ENCODE measurements around the gene EDEM1. TPM values are rescaled to one million over a fixed set of nuclear protein-coding genes. Genes with fewer than 3 reads are reported as not detected.
"Not testable (repeated sequence)": the region's sequence is repeated elsewhere in the genome, so short reads cannot be mapped to it uniquely, and the experiment has no call there.

EDEM1 gene
- total RNA-seq, 1 experiment from 2014 or later: 17.7 TPM

GRCh38 chr3:5172018-5172417, 15.5 kb upstream of the EDEM1 start:
- DNase-seq (ENCODE audit: low read depth): no peak

- DNase-seq (ENCODE audit: low read depth): not testable (repeated sequence)
Observed at GRCh38 chr3:5179036-5179435, 8.5 kb upstream of the EDEM1 start.

GRCh38 chr3:5181469-5182141, 5.9 kb upstream of the EDEM1 start:
- no peak for DNase-seq (ENCODE audit: low read depth)

- not testable (repeated sequence) for DNase-seq (ENCODE audit: low read depth)
Observed at GRCh38 chr3:5183714-5184113, 3.8 kb upstream of the EDEM1 start.

GRCh38 chr3:5184499-5184898, 3.0 kb upstream of the EDEM1 start:
- DNase-seq (ENCODE audit: low read depth): no peak

- DNase-seq (ENCODE audit: low read depth): no peak
Observed at GRCh38 chr3:5185093-5185673, 2.3 kb upstream of the EDEM1 start.

- no peak for DNase-seq (ENCODE audit: low read depth)
Observed at GRCh38 chr3:5186089-5186857, 1.2 kb upstream of the EDEM1 start.

GRCh38 chr3:5186858-5187155, 700 bp upstream of the EDEM1 start:
- no peak for DNase-seq (ENCODE audit: low read depth)

GRCh38 chr3:5187920-5188418, 462 bp downstream of the EDEM1 start:
- DNase-seq (ENCODE audit: low read depth): peak; percentile 30

GRCh38 chr3:5188419-5189221, 1.1 kb downstream of the EDEM1 start:
- peak; percentile 19 for DNase-seq (ENCODE audit: low read depth)

- no peak for DNase-seq (ENCODE audit: low read depth)
Observed at GRCh38 chr3:5190147-5190791, 2.8 kb downstream of the EDEM1 start.

GRCh38 chr3:5191555-5192304, 4.2 kb downstream of the EDEM1 start:
- DNase-seq (ENCODE audit: low read depth): no peak

GRCh38 chr3:5192571-5193365, 5.3 kb downstream of the EDEM1 start:
- no peak for DNase-seq (ENCODE audit: low read depth)

- DNase-seq (ENCODE audit: low read depth): no peak
Observed at GRCh38 chr3:5194341-5194740, 6.8 kb downstream of the EDEM1 start.

- DNase-seq (ENCODE audit: low read depth): peak; percentile 88
Observed at GRCh38 chr3:5194801-5195509, 7.4 kb downstream of the EDEM1 start.

- DNase-seq (ENCODE audit: low read depth): peak; percentile 81
Observed at GRCh38 chr3:5195605-5196004, 8.1 kb downstream of the EDEM1 start.

- DNase-seq (ENCODE audit: low read depth): no peak
Observed at GRCh38 chr3:5197022-5197421, 9.5 kb downstream of the EDEM1 start.

GRCh38 chr3:5197470-5198312, 10.2 kb downstream of the EDEM1 start:
- DNase-seq (ENCODE audit: low read depth): no peak

- DNase-seq (ENCODE audit: low read depth): no peak
Observed at GRCh38 chr3:5198313-5198677, 10.8 kb downstream of the EDEM1 start.

Measured in M059J (cell line).